Endothelial cell of umbilical vein (primary cell): Measurements from ENCODE around the gene FCSK. TPM values are rescaled to one million over a fixed set of nuclear protein-coding genes. Genes with fewer than 3 reads are reported as not detected.
A peak's percentile ranks its signal among the peaks of the same experiment; 100 is the strongest.

Experiments used
- BruUV-seq: library from RNA; stranded (reverse); fragments of 400-500 nt; replicated peaks from 2 replicates; lab custom pipeline; 2021; lab: Mats Ljungman, UMichigan
- CTCF ChIA-PET: fragments of 300-600, 350-600 bp; sonication (Branson Sonifier 250); formaldehyde crosslinking; loops from one replicate; lab custom pipeline; 2021; ENCODE audit warnings: antibody characterized with exemption, inconsistent platforms; lab: Charles Lee
- POLR2A ChIA-PET: fragments of 300-600, 350-600 bp; sonication (Branson Sonifier 250); formaldehyde crosslinking; loops from one replicate; lab custom pipeline; 2021; ENCODE audit warnings: antibody characterized with exemption, inconsistent platforms; lab: Charles Lee
- DNase-seq: peaks from one replicate; pipeline ENCODE4 v3.0.0-alpha.2; 2011; ENCODE audit warnings: low read depth, low spot score
- FAIRE-seq: peaks from 2 replicates; lab custom pipeline; 2011; peaks lifted over from hg19 to GRCh38; lab: Jason Lieb, UNC
- H2AFZ ChIP-seq: 2 replicates; pipeline ENCODE4 v1.6.0; 2012; ENCODE audit warnings: low read depth, low read length, control low read depth, inconsistent platforms
- H3K27ac ChIP-seq: 2 replicates; pipeline ENCODE4 v1.5.1; 2011; ENCODE audit warnings: low read depth, mild to moderate bottlenecking, control low read depth, low read length, moderate library complexity; ENCODE audit not compliant: insufficient read depth
- H3K27me3 ChIP-seq, 2 experiments: 2 replicates each; pipeline versions ENCODE4 v1.6.0 to v1.6.1; 2011; ENCODE audit warnings: low read length in 2 of 2, mixed read lengths in 1 of 2; ENCODE audit not compliant: control insufficient read depth in 2 of 2, insufficient read depth in 2 of 2
- H3K36me3 ChIP-seq, 2 experiments: 2 replicates in 1 of 2; 3 replicates in 1 of 2; pipeline ENCODE4 v1.5.1; 2011; ENCODE audit warnings: low read length in 2 of 2, mild to moderate bottlenecking in 1 of 2, moderate library complexity in 1 of 2; ENCODE audit not compliant: control insufficient read depth in 2 of 2, insufficient read depth in 2 of 2; ENCODE audit errors: extremely low read depth in 1 of 2
- H3K4me1 ChIP-seq: 3 replicates; pipeline ENCODE4 v1.5.1; 2011; ENCODE audit warnings: mild to moderate bottlenecking, low read length; ENCODE audit not compliant: control insufficient read depth, insufficient read depth; ENCODE audit errors: extremely low read depth
- H3K4me2 ChIP-seq: 2 replicates; pipeline ENCODE4 v1.6.1; 2011; ENCODE audit warnings: low read length, control low read depth, mixed read lengths; ENCODE audit not compliant: insufficient read depth
- H3K4me3 ChIP-seq, 3 experiments: fragments of 200-600 bp in 1 of 3; sonication (generic), shearing (Covaris generic) in 1 of 3; replicated peaks in 1 of 3; 2 replicates each; pipeline ENCODE4 v1.5.1; 2011 to 2016; ENCODE audit warnings: control low read depth in 3 of 3, low read length in 3 of 3, mild to moderate bottlenecking in 2 of 3, inconsistent platforms in 1 of 3, low read depth in 1 of 3, moderate library complexity in 1 of 3; ENCODE audit not compliant: insufficient read depth in 1 of 3
- H3K79me2 ChIP-seq: 2 replicates; pipeline ENCODE4 v1.6.0; 2012; ENCODE audit warnings: low read length, inconsistent platforms; ENCODE audit not compliant: control insufficient read depth, insufficient read depth
- H3K9ac ChIP-seq: replicated peaks from 2 replicates; pipeline ENCODE3; 2011; ENCODE audit warnings: low read length, control low read depth; ENCODE audit not compliant: insufficient read depth; ENCODE audit errors: extremely low read depth
- H3K9me1 ChIP-seq: replicated peaks from 3 replicates; pipeline ENCODE4 v1.6.0; 2011; ENCODE audit warnings: mild to moderate bottlenecking, low read length; ENCODE audit not compliant: control insufficient read depth, insufficient read depth; ENCODE audit errors: extremely low read depth
- H3K9me3 ChIP-seq: replicated peaks from 2 replicates; pipeline ENCODE4 v1.5.1; 2012; ENCODE audit warnings: low read length, inconsistent platforms; ENCODE audit not compliant: control insufficient read depth, insufficient read depth
- H4K20me1 ChIP-seq: replicated peaks from 2 replicates; pipeline ENCODE3; 2011; ENCODE audit warnings: mild to moderate bottlenecking, low read length; ENCODE audit not compliant: control insufficient read depth, insufficient read depth; ENCODE audit errors: extremely low read depth
- EZH2 ChIP-seq: IDR thresholded peaks from 2 replicates; pipeline ENCODE4 v1.6.1; 2012; ENCODE audit warnings: borderline replicate concordance, low read depth, mild to moderate bottlenecking, moderate library complexity, low read length, inconsistent platforms; ENCODE audit not compliant: severe bottlenecking
- FOS ChIP-seq: IDR thresholded peaks from 2 replicates; pipeline ENCODE4 v1.6.1; 2011; ENCODE audit warnings: mild to moderate bottlenecking, low read length, moderate library complexity, borderline replicate concordance; ENCODE audit not compliant: insufficient read depth
- GATA2 ChIP-seq: IDR thresholded peaks from 2 replicates; pipeline ENCODE4 v1.7.0; 2011; ENCODE audit warnings: low read depth, mild to moderate bottlenecking, moderate library complexity, mixed read lengths, low read length; ENCODE audit not compliant: insufficient read length, insufficient read depth
- JUN ChIP-seq: IDR thresholded peaks from 2 replicates; pipeline ENCODE4 v1.6.1; 2011; ENCODE audit warnings: borderline replicate concordance, low read depth; ENCODE audit not compliant: insufficient read length, insufficient read depth
- MYC ChIP-seq: IDR thresholded peaks from one replicate; pipeline ENCODE4 v1.6.1; 2011; ENCODE audit warnings: mild to moderate bottlenecking, low read depth, low read length
- POLR2A ChIP-seq: IDR thresholded peaks from 2 replicates; pipeline ENCODE4 v1.6.1; 2012; ENCODE audit warnings: low read depth, mild to moderate bottlenecking, control low read depth, low read length
- POLR2AphosphoS5 ChIP-seq: IDR thresholded peaks from 2 replicates; pipeline ENCODE4 v1.6.1; 2012; ENCODE audit warnings: low read depth, mild to moderate bottlenecking, control low read depth, low read length, moderate library complexity; ENCODE audit not compliant: insufficient read depth
- dilution Hi-C: fragments of 300-500 bp; cut with MboI; formaldehyde crosslinking; loops from one replicate; pipeline ENCODE4 v1.15.0; 2019; ENCODE audit warnings: low sequenced_read_pairs; ENCODE audit not compliant: extremely low pct_ligation_motif_present
- intact Hi-C: fragments of 100-400 bp; cut with micrococcal nuclease; formaldehyde crosslinking; loops from one replicate; pipeline ENCODE4 v1.10.0; 2022
- polyA plus RNA-seq, 4 experiments: library from polyadenylated mRNA; depleted of rRNA in 3 of 4; stranded (reverse) in 3 of 4; unstranded in 1 of 4; fragments of >200 nt; gene quantifications; 2 replicates each; pipeline versions ENCODE4 v1.2.1 to v1.2.3, GENCODE V29; 2011 to 2012; ENCODE audit warnings: missing spikeins in 1 of 4
- total RNA-seq: library from RNA; stranded (reverse); gene quantifications from 2 replicates; pipeline ENCODE4 v1.2.3, GENCODE V29; 2021
- TF ChIP-seq, protein P1 (sequence below): IDR thresholded peaks from 2 replicates; pipeline ENCODE4 v1.6.1; 2011; ENCODE audit not compliant: insufficient read depth, insufficient read length
- TF ChIP-seq, protein P2 (sequence below), 2 donors: IDR thresholded peaks; 1 replicate in 1 of 2; 2 replicates in 1 of 2; pipeline ENCODE4 v1.5.1; 2011; ENCODE audit warnings: low read length in 2 of 2, mild to moderate bottlenecking in 2 of 2, moderate library complexity in 2 of 2, control low read depth in 1 of 2, inconsistent platforms in 1 of 2, low read depth in 1 of 2; ENCODE audit not compliant: insufficient read depth in 1 of 2; ENCODE audit errors: extremely low read depth in 1 of 2

FCSK gene
- total and polyA plus RNA-seq, 2 donors (not counting 3 experiments of a cell fraction or from before 2014, with no cell fraction given), result 12.4 to 18.0 TPM

GRCh38 chr16:70453892-70454221 lies 538 bp upstream of the FCSK start:
- no peaks in the 10 kb centered on the region for H3K79me2 ChIP-seq
- POLR2A ChIA-PET, result interaction anchor here (0.6 to 0.7 kb wide), 3 partner anchors 43 to 291 kb away, joined by 3 to 6 read pairs (median 3); no protein-coding TSS in a partner anchor
- H4K20me1 ChIP-seq, result no peaks in the 10 kb centered on the region

More at GRCh38 chr16:70453892-70454221, 538 bp upstream of the FCSK start:
- DNase-seq, result no peak
- Histone ChIP-seq H3K27ac (peak overlapping the region; percentile 100), H3K4me2 (peak overlapping the region; percentile 98), H3K9me3 (no peaks in the 10 kb centered on the region), H3K4me1 (peaks cover 6% of the 10 kb centered on the region), H3K27me3 (no peaks in the 10 kb centered on the region), H3K9me1 (no peaks in the 10 kb centered on the region), H3K9ac (peak overlapping the region; percentile 99), H3K36me3 (no peaks in the 10 kb centered on the region), H3K4me3 (peak overlapping the region; percentile 72 to 95 (median 89)), H2AFZ (peak overlapping the region; percentile 96)
- no peak for FAIRE-seq
- dilution Hi-C loops, result no loop called here
- CTCF ChIA-PET, result interaction anchor here (0.6 to 2.8 kb wide), 9 partner anchors 10 to 84 kb away, joined by 3 to 12 read pairs (median 4); no protein-coding TSS in a partner anchor
- intact Hi-C loops, result loop anchor here (1.0 kb wide), 4 partner anchors 15 to 73 kb away; partner anchors contain the start of gene ST3GAL2
- TSS peak; percentile 34 for BruUV-seq
- TF ChIP-seq MYC (no peak), POLR2A (no peak), GATA2 (no peak), JUN (no peak), POLR2AphosphoS5 (peak; percentile 3), FOS (no peak), EZH2 (no peak)
- TF ChIP-seq, protein P1, sequence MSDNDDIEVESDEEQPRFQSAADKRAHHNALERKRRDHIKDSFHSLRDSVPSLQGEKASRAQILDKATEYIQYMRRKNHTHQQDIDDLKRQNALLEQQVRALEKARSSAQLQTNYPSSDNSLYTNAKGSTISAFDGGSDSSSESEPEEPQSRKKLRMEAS, result no peak
- TF ChIP-seq, protein P2, sequence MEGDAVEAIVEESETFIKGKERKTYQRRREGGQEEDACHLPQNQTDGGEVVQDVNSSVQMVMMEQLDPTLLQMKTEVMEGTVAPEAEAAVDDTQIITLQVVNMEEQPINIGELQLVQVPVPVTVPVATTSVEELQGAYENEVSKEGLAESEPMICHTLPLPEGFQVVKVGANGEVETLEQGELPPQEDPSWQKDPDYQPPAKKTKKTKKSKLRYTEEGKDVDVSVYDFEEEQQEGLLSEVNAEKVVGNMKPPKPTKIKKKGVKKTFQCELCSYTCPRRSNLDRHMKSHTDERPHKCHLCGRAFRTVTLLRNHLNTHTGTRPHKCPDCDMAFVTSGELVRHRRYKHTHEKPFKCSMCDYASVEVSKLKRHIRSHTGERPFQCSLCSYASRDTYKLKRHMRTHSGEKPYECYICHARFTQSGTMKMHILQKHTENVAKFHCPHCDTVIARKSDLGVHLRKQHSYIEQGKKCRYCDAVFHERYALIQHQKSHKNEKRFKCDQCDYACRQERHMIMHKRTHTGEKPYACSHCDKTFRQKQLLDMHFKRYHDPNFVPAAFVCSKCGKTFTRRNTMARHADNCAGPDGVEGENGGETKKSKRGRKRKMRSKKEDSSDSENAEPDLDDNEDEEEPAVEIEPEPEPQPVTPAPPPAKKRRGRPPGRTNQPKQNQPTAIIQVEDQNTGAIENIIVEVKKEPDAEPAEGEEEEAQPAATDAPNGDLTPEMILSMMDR (IDR thresholded peaks at IDR 0.05; ENCODE audit: extremely low read depth in 1 of 2, insufficient read depth in 1 of 2, low read depth in 1 of 2, low read length in 2 of 2), result no peak
